Measurements from ENCODE around the gene TRAPPC5.

GRCh38 chr19:7643031-7643415, 37.6 kb upstream of the TRAPPC5 start:
- TF ChIP-seq CTCF (conservative IDR thresholded peaks at IDR 0.05; ENCODE audit: low read depth, low read length) (no peak), EZH2 (IDR thresholded peaks at IDR 0.05; ENCODE audit: borderline replicate concordance, low read depth, low read length, poor library complexity, severe bottlenecking) (no peak)

All from A673 (cell line).